Neural progenitor cell (in vitro differentiated cells): Measurements from ENCODE around the gene VAV3. TPM values are rescaled to one million over a fixed set of nuclear protein-coding genes. Genes with fewer than 3 reads are reported as not detected.

Experiments
- DNase-seq: peaks from one replicate; pipeline ENCODE4 v3.0.0-alpha.2; 2016; ENCODE audit warnings: low spot score
- H2AFZ ChIP-seq: fragments of 200-600 bp; sonication (generic); replicated peaks from 2 replicates; pipeline ENCODE4 v1.6.1; 2016; ENCODE audit warnings: antibody characterized with exemption
- H3F3A ChIP-seq: fragments of 200-600 bp; sonication (generic); 2 replicates; pipeline ENCODE4 v1.6.1; 2016; ENCODE audit warnings: antibody characterized with exemption, low read depth
- H3K27ac ChIP-seq: fragments of 200-600 bp; sonication (generic); 2 replicates; pipeline ENCODE4 v1.5.1; 2016; ENCODE audit warnings: mild to moderate bottlenecking
- H3K27me3 ChIP-seq: fragments of 200-600 bp; sonication (generic); 2 replicates; pipeline ENCODE4 v1.6.1; 2016; ENCODE audit warnings: mild to moderate bottlenecking, moderate library complexity
- H3K36me3 ChIP-seq: fragments of 200-600 bp; sonication (generic); 2 replicates; pipeline ENCODE4 v1.5.1; 2016
- H3K4me1 ChIP-seq: fragments of 200-600 bp; sonication (generic); 2 replicates; pipeline ENCODE4 v1.6.1; 2016; ENCODE audit warnings: mixed run types
- H3K4me2 ChIP-seq: fragments of 200-600 bp; sonication (generic); 2 replicates; pipeline ENCODE4 v1.6.1; 2016
- H3K4me3 ChIP-seq: fragments of 200-600 bp; sonication (generic); 2 replicates; pipeline ENCODE4 v1.5.1; 2016
- H3K79me2 ChIP-seq: fragments of 200-600 bp; sonication (generic); 2 replicates; pipeline ENCODE4 v1.6.1; 2016; ENCODE audit warnings: low read depth
- H3K9ac ChIP-seq: fragments of 200-600 bp; sonication (generic); 2 replicates; pipeline ENCODE4 v1.6.1; 2016
- H3K9me3 ChIP-seq: fragments of 200-600 bp; sonication (generic); 2 replicates; pipeline ENCODE4 v1.5.1; 2016; ENCODE audit warnings: low read depth
- H4K20me1 ChIP-seq: fragments of 200-600 bp; sonication (generic); 2 replicates; pipeline ENCODE4 v1.6.1; 2016; ENCODE audit warnings: low read depth
- H3K27ac Mint-ChIP-seq: 3 replicates; pipeline ENCODE4 v1.8.0; 2021; ENCODE audit warnings: mixed read lengths
- H3K27me3 Mint-ChIP-seq: 2 replicates; pipeline ENCODE4 v1.8.0; 2022; ENCODE audit warnings: low read depth, mild to moderate bottlenecking, inconsistent platforms, moderate library complexity, mixed read lengths; ENCODE audit not compliant: insufficient read depth
- H3K36me3 Mint-ChIP-seq: 3 replicates; pipeline ENCODE4 v1.8.0; 2021; ENCODE audit warnings: mixed read lengths
- H3K4me1 Mint-ChIP-seq: 3 replicates; pipeline ENCODE4 v1.8.0; 2021; ENCODE audit warnings: mixed read lengths
- H3K4me3 Mint-ChIP-seq: 3 replicates; pipeline ENCODE4 v1.8.0; 2021; ENCODE audit warnings: mild to moderate bottlenecking, moderate library complexity, mixed read lengths
- H3K9me3 Mint-ChIP-seq: 3 replicates; pipeline ENCODE4 v1.8.0; 2020; ENCODE audit warnings: mixed read lengths
- CTCF ChIP-seq: fragments of 200-600 bp; sonication (generic); IDR thresholded peaks from 2 replicates; pipeline ENCODE4 v1.5.1; 2017; ENCODE audit warnings: antibody characterized with exemption, mild to moderate bottlenecking
- EZH2 ChIP-seq: fragments of 200-600 bp; sonication (generic); IDR thresholded peaks from 2 replicates; pipeline ENCODE4 v1.6.1; 2017; ENCODE audit warnings: antibody characterized with exemption, mild to moderate bottlenecking, moderate library complexity
- EZH2phosphoT487 ChIP-seq: fragments of 200-600 bp; sonication (generic); IDR thresholded peaks from 2 replicates; pipeline ENCODE4 v1.6.1; 2017; ENCODE audit warnings: antibody characterized with exemption
- total RNA-seq: library from RNA; depleted of rRNA; stranded (reverse); fragments of >200 nt; gene quantifications from 2 replicates; pipeline ENCODE4 v1.2.3, GENCODE V29; 2015; ENCODE audit warnings: low replicate concordance

Gene VAV3
- total RNA-seq, 1 donor from 2014 or later: 1.7 TPM

GRCh38 chr1:107933736-107934135 is 31.2 kb downstream of the VAV3 start:
- Histone ChIP-seq H3K9me3 (no peaks in the 10 kb centered on the region), H3K9ac (no peak overlapping the region), H3K79me2 (no peaks in the 10 kb centered on the region), H3K36me3 (no peaks in the 10 kb centered on the region), H3K4me1 (peaks cover 9% of the 10 kb centered on the region), H4K20me1 (no peaks in the 10 kb centered on the region), H3K4me2 (no peak overlapping the region), H2AFZ (no peak overlapping the region), H3F3A (no peaks in the 10 kb centered on the region), H3K4me3 (no peak overlapping the region), H3K27me3 (no peaks in the 10 kb centered on the region), H3K27ac (no peak overlapping the region)
- no peak for DNase-seq
- TF ChIP-seq EZH2 (no peak), EZH2phosphoT487 (no peak), CTCF (no peak)
- Mint-ChIP-seq H3K9me3 (no peaks in the 10 kb centered on the region), H3K36me3 (no peaks in the 10 kb centered on the region), H3K4me1 (peaks cover 11% of the 10 kb centered on the region), H3K27ac (no peak overlapping the region), H3K4me3 (no peak overlapping the region), H3K27me3 (no peaks in the 10 kb centered on the region)

GRCh38 chr1:107930292-107930691 is 34.7 kb downstream of the VAV3 start:
- no peak for DNase-seq
- Histone ChIP-seq H4K20me1 (no peaks in the 10 kb centered on the region), H3K9me3 (no peaks in the 10 kb centered on the region), H3K79me2 (no peaks in the 10 kb centered on the region), H3K27ac (no peak overlapping the region), H3K4me3 (no peak overlapping the region), H3F3A (no peaks in the 10 kb centered on the region), H3K36me3 (no peaks in the 10 kb centered on the region), H3K27me3 (no peaks in the 10 kb centered on the region), H3K4me1 (no peaks in the 10 kb centered on the region), H3K9ac (no peak overlapping the region), H2AFZ (no peak overlapping the region), H3K4me2 (no peak overlapping the region)
- Mint-ChIP-seq H3K4me1 (no peaks in the 10 kb centered on the region), H3K4me3 (no peak overlapping the region), H3K27me3 (no peaks in the 10 kb centered on the region), H3K36me3 (no peaks in the 10 kb centered on the region), H3K27ac (no peak overlapping the region), H3K9me3 (no peaks in the 10 kb centered on the region)
- TF ChIP-seq EZH2phosphoT487: no peak
- TF ChIP-seq CTCF: no peak
- no peak for TF ChIP-seq EZH2

GRCh38 chr1:107927820-107928219 is 37.2 kb downstream of the VAV3 start:
- H3F3A ChIP-seq: no peaks in the 10 kb centered on the region
- H3K79me2 ChIP-seq: no peaks in the 10 kb centered on the region
- H3K4me1 ChIP-seq: no peaks in the 10 kb centered on the region
- H3K9me3 ChIP-seq: no peaks in the 10 kb centered on the region
- no peak overlapping the region for H3K27ac ChIP-seq
- H3K9me3 Mint-ChIP-seq: no peaks in the 10 kb centered on the region
- no peaks in the 10 kb centered on the region for H3K36me3 Mint-ChIP-seq
- H3K9ac ChIP-seq: no peak overlapping the region
- DNase-seq: no peak
- no peak for TF ChIP-seq EZH2phosphoT487
- no peak for TF ChIP-seq CTCF
- TF ChIP-seq EZH2: no peak
- no peak overlapping the region for H3K4me3 ChIP-seq
- no peaks in the 10 kb centered on the region for H3K4me1 Mint-ChIP-seq
- H4K20me1 ChIP-seq: no peaks in the 10 kb centered on the region
- H3K36me3 ChIP-seq: no peaks in the 10 kb centered on the region
- H3K4me3 Mint-ChIP-seq: no peak overlapping the region
- no peak overlapping the region for H2AFZ ChIP-seq
- H3K27me3 ChIP-seq: no peaks in the 10 kb centered on the region
- no peak overlapping the region for H3K4me2 ChIP-seq
- H3K27ac Mint-ChIP-seq: no peak overlapping the region
- no peaks in the 10 kb centered on the region for H3K27me3 Mint-ChIP-seq
